Stomach (tissue), 4 donors: ENCODE results near the gene BLOC1S6.

Experiments used
- CTCF ChIP-seq, 7 experiments: fragments of 450-650 bp in 4 of 7; fragments of 200-600 bp in 3 of 7; sonication (generic) in 3 of 7; IDR thresholded peaks; one replicate each; pipeline ENCODE4 v1.5.1; 2016 to 2019; ENCODE audit warnings: antibody characterized with exemption in 7 of 7, control low read depth in 2 of 7, mild to moderate bottlenecking in 1 of 7
- EP300 ChIP-seq: sonication (generic); formaldehyde crosslinking; IDR thresholded peaks from one replicate; pipeline ENCODE4 v1.6.1; 2017; ENCODE audit warnings: antibody characterized with exemption
- POLR2A ChIP-seq, 4 donors: fragments of 450-650 bp; IDR thresholded peaks; one replicate each; pipeline ENCODE4 v1.6.1; 2016; ENCODE audit warnings: antibody characterized with exemption in 4 of 4, control low read depth in 2 of 4, mild to moderate bottlenecking in 1 of 4, moderate library complexity in 1 of 4
- POLR2AphosphoS5 ChIP-seq, 3 donors: sonication (generic); formaldehyde crosslinking; IDR thresholded peaks; one replicate each; pipeline ENCODE4 v1.6.1; 2016; ENCODE audit warnings: antibody characterized with exemption in 3 of 3

- TF ChIP-seq CTCF (IDR thresholded peaks at IDR 0.05) (no peak), POLR2AphosphoS5 (IDR thresholded peaks at IDR 0.05) (no peak), POLR2A (IDR thresholded peaks at IDR 0.05) (no peak), EP300 (no peak)
Measured at GRCh38 chr15:45606841-45607240, 19.7 kb downstream of the BLOC1S6 start.
